Measurements from ENCODE around the gene LRRC30. TPM values are rescaled to one million over a fixed set of nuclear protein-coding genes. Genes with fewer than 3 reads are reported as not detected.

Gene LRRC30
- total and polyA plus RNA-seq, 2 of the 13 experiments (the other 11 are each of a cell fraction or from before 2014, with no cell fraction given): not detected

DNA sequence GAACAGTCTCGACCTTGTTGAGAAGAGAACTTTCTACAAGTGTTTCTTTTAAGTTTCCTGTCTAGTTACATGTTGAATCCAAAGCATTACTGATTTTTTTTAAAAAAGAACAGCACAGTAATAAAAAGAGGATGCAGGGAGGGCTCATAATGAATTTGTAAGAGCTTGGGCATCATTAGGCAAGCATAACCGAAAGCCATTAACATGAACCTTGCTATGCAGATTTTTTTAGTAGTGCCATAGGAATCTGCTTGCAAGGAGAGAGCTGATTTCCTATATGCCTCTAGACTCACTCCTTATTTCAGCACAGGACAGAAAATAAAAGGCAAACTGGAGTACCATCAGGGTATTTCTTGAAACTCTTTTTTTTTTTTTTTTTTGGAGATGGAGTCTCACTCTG is 5.2 kb downstream of the LRRC30 start:
- Histone ChIP-seq H3K4me2 (ENCODE audit: low read depth, low read length) (no peak overlapping the region), H3K9ac (ENCODE audit: insufficient read depth, low read depth, low read length) (no peak overlapping the region), H4K20me1 (ENCODE audit: insufficient read depth, low read length) (no peaks in the 10 kb centered on the region), H3K27ac (ENCODE audit: extremely low read length, insufficient read depth, low read length) (no peak overlapping the region), H3K27me3 (ENCODE audit: control insufficient read depth in 1 of 2, insufficient read depth in 2 of 2, low read length in 2 of 2) (peaks cover 0 to 4% of the 10 kb centered on the region in 2 experiments; a peak in 1 of 5 replicates), H3K36me3 (replicated peaks in 1 of 2; ENCODE audit: control insufficient read depth in 1 of 2, insufficient read depth in 2 of 2, low read length in 2 of 2) (no peaks in the 10 kb centered on the region), H3K9me3 (ENCODE audit: low read length) (no peaks in the 10 kb centered on the region), H3K79me2 (ENCODE audit: insufficient read depth, low read length) (no peaks in the 10 kb centered on the region), H3K4me1 (ENCODE audit: insufficient read depth, low read length) (no peaks in the 10 kb centered on the region), H2AFZ (ENCODE audit: low read length) (no peak overlapping the region), H3K4me3 (replicated peaks in 1 of 3; ENCODE audit: insufficient read depth in 1 of 3, low read depth in 2 of 3, low read length in 3 of 3) (no peak overlapping the region)
- ChIA-PET CTCF (ENCODE audit: low intra/inter-chr PET ratio, low total read pairs) (no interaction called here), POLR2A (no interaction called here)
- intact Hi-C loops (cut with micrococcal nuclease; ENCODE audit: unreplicated experiment) (no loop called here), in situ Hi-C loops (cut with HindIII; ENCODE audit: extremely low pct_ligation_motif_present, low pct_unique_long_range_greater_than_20kb) (no loop called here)
- DNase-seq (ENCODE audit: low spot score) (no peak), ATAC-seq (no peak), FAIRE-seq (no peak)
- TF ChIP-seq, protein P1, sequence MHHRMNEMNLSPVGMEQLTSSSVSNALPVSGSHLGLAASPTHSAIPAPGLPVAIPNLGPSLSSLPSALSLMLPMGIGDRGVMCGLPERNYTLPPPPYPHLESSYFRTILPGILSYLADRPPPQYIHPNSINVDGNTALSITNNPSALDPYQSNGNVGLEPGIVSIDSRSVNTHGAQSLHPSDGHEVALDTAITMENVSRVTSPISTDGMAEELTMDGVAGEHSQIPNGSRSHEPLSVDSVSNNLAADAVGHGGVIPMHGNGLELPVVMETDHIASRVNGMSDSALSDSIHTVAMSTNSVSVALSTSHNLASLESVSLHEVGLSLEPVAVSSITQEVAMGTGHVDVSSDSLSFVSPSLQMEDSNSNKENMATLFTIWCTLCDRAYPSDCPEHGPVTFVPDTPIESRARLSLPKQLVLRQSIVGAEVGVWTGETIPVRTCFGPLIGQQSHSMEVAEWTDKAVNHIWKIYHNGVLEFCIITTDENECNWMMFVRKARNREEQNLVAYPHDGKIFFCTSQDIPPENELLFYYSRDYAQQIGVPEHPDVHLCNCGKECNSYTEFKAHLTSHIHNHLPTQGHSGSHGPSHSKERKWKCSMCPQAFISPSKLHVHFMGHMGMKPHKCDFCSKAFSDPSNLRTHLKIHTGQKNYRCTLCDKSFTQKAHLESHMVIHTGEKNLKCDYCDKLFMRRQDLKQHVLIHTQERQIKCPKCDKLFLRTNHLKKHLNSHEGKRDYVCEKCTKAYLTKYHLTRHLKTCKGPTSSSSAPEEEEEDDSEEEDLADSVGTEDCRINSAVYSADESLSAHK (CRISPR knock-in tag; IDR thresholded peaks at IDR 0.05; ENCODE audit: borderline replicate concordance): no peak
- TF ChIP-seq, protein P2, sequence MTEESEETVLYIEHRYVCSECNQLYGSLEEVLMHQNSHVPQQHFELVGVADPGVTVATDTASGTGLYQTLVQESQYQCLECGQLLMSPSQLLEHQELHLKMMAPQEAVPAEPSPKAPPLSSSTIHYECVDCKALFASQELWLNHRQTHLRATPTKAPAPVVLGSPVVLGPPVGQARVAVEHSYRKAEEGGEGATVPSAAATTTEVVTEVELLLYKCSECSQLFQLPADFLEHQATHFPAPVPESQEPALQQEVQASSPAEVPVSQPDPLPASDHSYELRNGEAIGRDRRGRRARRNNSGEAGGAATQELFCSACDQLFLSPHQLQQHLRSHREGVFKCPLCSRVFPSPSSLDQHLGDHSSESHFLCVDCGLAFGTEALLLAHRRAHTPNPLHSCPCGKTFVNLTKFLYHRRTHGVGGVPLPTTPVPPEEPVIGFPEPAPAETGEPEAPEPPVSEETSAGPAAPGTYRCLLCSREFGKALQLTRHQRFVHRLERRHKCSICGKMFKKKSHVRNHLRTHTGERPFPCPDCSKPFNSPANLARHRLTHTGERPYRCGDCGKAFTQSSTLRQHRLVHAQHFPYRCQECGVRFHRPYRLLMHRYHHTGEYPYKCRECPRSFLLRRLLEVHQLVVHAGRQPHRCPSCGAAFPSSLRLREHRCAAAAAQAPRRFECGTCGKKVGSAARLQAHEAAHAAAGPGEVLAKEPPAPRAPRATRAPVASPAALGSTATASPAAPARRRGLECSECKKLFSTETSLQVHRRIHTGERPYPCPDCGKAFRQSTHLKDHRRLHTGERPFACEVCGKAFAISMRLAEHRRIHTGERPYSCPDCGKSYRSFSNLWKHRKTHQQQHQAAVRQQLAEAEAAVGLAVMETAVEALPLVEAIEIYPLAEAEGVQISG (CRISPR knock-in tag; IDR thresholded peaks at IDR 0.05): no peak
- 0% methylated on average over 2 of the region's 2 CpGs for WGBS (ENCODE audit: low lambda C conversion rate)
- no TSS peak for BruUV-seq (replicated peaks)

DNA sequence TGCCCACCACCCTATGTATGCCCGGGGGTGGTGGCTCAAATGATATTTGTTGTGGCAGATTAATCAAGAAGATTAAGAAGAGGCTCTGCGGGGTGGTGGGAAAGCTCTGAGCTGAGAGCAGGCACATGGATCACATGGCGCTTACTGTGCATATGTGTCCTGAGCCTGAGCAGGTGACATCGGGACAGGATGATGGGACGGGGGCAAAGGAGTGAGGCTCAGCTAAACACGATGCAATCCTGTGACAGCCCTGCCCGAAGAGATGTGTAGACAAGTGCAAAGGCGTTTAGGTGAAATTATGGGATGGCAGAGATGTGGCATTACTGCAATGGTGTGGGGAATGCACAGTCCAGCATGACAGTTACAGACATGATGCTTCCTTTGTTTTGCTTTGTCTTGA is 6.0 kb downstream of the LRRC30 start:
- Histone ChIP-seq H3K36me3 (replicated peaks in 1 of 2; ENCODE audit: control insufficient read depth in 1 of 2, insufficient read depth in 2 of 2, low read length in 2 of 2) (no peaks in the 10 kb centered on the region), H3K79me2 (ENCODE audit: insufficient read depth, low read length) (no peaks in the 10 kb centered on the region), H3K9ac (ENCODE audit: insufficient read depth, low read depth, low read length) (no peak overlapping the region), H3K4me1 (ENCODE audit: insufficient read depth, low read length) (no peaks in the 10 kb centered on the region), H4K20me1 (ENCODE audit: insufficient read depth, low read length) (no peaks in the 10 kb centered on the region), H3K9me3 (ENCODE audit: low read length) (no peaks in the 10 kb centered on the region), H3K27me3 (ENCODE audit: control insufficient read depth in 1 of 2, insufficient read depth in 2 of 2, low read length in 2 of 2) (no peaks in the 10 kb centered on the region; a peak in 1 of 5 replicates), H3K27ac (ENCODE audit: extremely low read length, insufficient read depth, low read length) (no peak overlapping the region), H3K4me3 (replicated peaks in 1 of 3; ENCODE audit: insufficient read depth in 1 of 3, low read depth in 2 of 3, low read length in 3 of 3) (no peak overlapping the region), H2AFZ (ENCODE audit: low read length) (no peak overlapping the region), H3K4me2 (ENCODE audit: low read depth, low read length) (no peak overlapping the region)
- no peak for DNase-seq (ENCODE audit: low spot score)
- no TSS peak for BruUV-seq (replicated peaks)
- POLR2A ChIA-PET: no interaction called here
- intact Hi-C loops (cut with micrococcal nuclease; ENCODE audit: unreplicated experiment): no loop called here
- ATAC-seq: no peak
- 30% methylated on average over 8 of the region's 8 CpGs for WGBS (ENCODE audit: low lambda C conversion rate)
- in situ Hi-C loops (cut with HindIII; ENCODE audit: extremely low pct_ligation_motif_present, low pct_unique_long_range_greater_than_20kb): no loop called here
- CTCF ChIA-PET (ENCODE audit: low intra/inter-chr PET ratio, low total read pairs): no interaction called here
- FAIRE-seq: no peak
- TF ChIP-seq ZNF781 (CRISPR knock-in tag; IDR thresholded peaks at IDR 0.05; ENCODE audit: borderline replicate concordance, not compliant biosample characterization): no peak
- TF ChIP-seq, protein P3, sequence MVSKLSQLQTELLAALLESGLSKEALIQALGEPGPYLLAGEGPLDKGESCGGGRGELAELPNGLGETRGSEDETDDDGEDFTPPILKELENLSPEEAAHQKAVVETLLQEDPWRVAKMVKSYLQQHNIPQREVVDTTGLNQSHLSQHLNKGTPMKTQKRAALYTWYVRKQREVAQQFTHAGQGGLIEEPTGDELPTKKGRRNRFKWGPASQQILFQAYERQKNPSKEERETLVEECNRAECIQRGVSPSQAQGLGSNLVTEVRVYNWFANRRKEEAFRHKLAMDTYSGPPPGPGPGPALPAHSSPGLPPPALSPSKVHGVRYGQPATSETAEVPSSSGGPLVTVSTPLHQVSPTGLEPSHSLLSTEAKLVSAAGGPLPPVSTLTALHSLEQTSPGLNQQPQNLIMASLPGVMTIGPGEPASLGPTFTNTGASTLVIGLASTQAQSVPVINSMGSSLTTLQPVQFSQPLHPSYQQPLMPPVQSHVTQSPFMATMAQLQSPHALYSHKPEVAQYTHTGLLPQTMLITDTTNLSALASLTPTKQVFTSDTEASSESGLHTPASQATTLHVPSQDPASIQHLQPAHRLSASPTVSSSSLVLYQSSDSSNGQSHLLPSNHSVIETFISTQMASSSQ (IDR thresholded peaks at IDR 0.05; ENCODE audit: low read depth): no peak
- TF ChIP-seq, protein P3 (CRISPR knock-in tag; IDR thresholded peaks at IDR 0.05; ENCODE audit: borderline replicate concordance): no peak
- no peak for TF ChIP-seq MTA1 (CRISPR knock-in tag; IDR thresholded peaks at IDR 0.05; ENCODE audit: borderline replicate concordance)
- TF ChIP-seq ZBTB42 (CRISPR knock-in tag; IDR thresholded peaks at IDR 0.05): no peak
- no peak for TF ChIP-seq IRF2 (CRISPR knock-in tag; IDR thresholded peaks at IDR 0.05)
